HG03442 (cell line): Measurements from ENCODE around the gene HSPB8.

Experiments used
- ATAC-seq: cut with Tn5 transposase; IDR thresholded peaks from one replicate; pipeline ENCODE4 v1.9.1; 2021; ENCODE audit warnings: mild to moderate bottlenecking, moderate library complexity; ENCODE audit not compliant: unreplicated experiment

HSPB8 gene

GRCh38 chr12:119169150-119169549, 9.6 kb upstream of the HSPB8 start:
- no peak for ATAC-seq

GRCh38 chr12:119171291-119171690, 7.4 kb upstream of the HSPB8 start:
- no peak for ATAC-seq

- ATAC-seq, result no peak
Measured at GRCh38 chr12:119171691-119172425, 6.9 kb upstream of the HSPB8 start.

GRCh38 chr12:119175081-119175480, 3.6 kb upstream of the HSPB8 start:
- no peak for ATAC-seq

- ATAC-seq, result no peak
Measured at GRCh38 chr12:119176267-119177055, 2.3 kb upstream of the HSPB8 start.

- ATAC-seq, result no peak
Measured at GRCh38 chr12:119177056-119177325, 1.7 kb upstream of the HSPB8 start.

- ATAC-seq, result no peak
Measured at GRCh38 chr12:119177724-119178380, 879 bp upstream of the HSPB8 start.

GRCh38 chr12:119179335-119180021, 747 bp downstream of the HSPB8 start:
- no peak for ATAC-seq

- no peak for ATAC-seq
Measured at GRCh38 chr12:119180380-119181040, 1.8 kb downstream of the HSPB8 start.

- ATAC-seq, result no peak
Measured at GRCh38 chr12:119181202-119181601, 2.5 kb downstream of the HSPB8 start.

- ATAC-seq, result no peak
Measured at GRCh38 chr12:119181944-119182343, 3.2 kb downstream of the HSPB8 start.

- ATAC-seq, result no peak
Measured at GRCh38 chr12:119182701-119183493, 4.2 kb downstream of the HSPB8 start.

- no peak for ATAC-seq
Measured at GRCh38 chr12:119183942-119184695, 5.4 kb downstream of the HSPB8 start.

- ATAC-seq, result no peak
Measured at GRCh38 chr12:119195256-119195655, 16.5 kb downstream of the HSPB8 start.

GRCh38 chr12:119198440-119198839, 19.7 kb downstream of the HSPB8 start:
- ATAC-seq, result no peak

GRCh38 chr12:119200601-119201000, 21.9 kb downstream of the HSPB8 start:
- ATAC-seq, result no peak

GRCh38 chr12:119201789-119202543, 23.2 kb downstream of the HSPB8 start:
- no peak for ATAC-seq

GRCh38 chr12:119202544-119202943, 23.8 kb downstream of the HSPB8 start:
- ATAC-seq, result no peak

- no peak for ATAC-seq
Measured at GRCh38 chr12:119204131-119204530, 25.4 kb downstream of the HSPB8 start.
